Natural killer cell (primary cell): ENCODE data around the gene ARF1. TPM values are rescaled to one million over a fixed set of nuclear protein-coding genes. Genes with fewer than 3 reads are reported as not detected.

Experiments
- ATAC-seq, 3 donors: fragments of 150-1000 bp in 2 of 3; fragments of 200-7000 bp in 1 of 3; cut with Tn5 transposase; 1 replicate in 1 of 3; 2 replicates in 2 of 3; pipeline ENCODE4 v1.10.0; 2021; ENCODE audit warnings: mild to moderate bottlenecking in 2 of 3, moderate library complexity in 2 of 3
- DNase-seq, 2 donors: peaks; one replicate each; pipeline versions ENCODE4 v3.0.0 to v3.0.0-alpha.2; 2013 to 2021; ENCODE audit warnings: mixed read lengths in 1 of 2
- H3K27ac ChIP-seq: one replicate; pipeline ENCODE4 v1.5.1; 2013; ENCODE audit warnings: mild to moderate bottlenecking, low read length
- H3K27me3 ChIP-seq: one replicate; pipeline ENCODE4 v1.6.1; 2013; ENCODE audit warnings: low read length; ENCODE audit not compliant: control insufficient read depth, insufficient read depth
- H3K36me3 ChIP-seq: one replicate; pipeline ENCODE4 v1.6.1; 2013; ENCODE audit warnings: low read length; ENCODE audit not compliant: control insufficient read depth, insufficient read depth
- H3K4me1 ChIP-seq: one replicate; pipeline ENCODE4 v1.6.1; 2013; ENCODE audit warnings: low read length; ENCODE audit not compliant: control insufficient read depth, insufficient read depth
- H3K4me3 ChIP-seq: one replicate; pipeline ENCODE4 v1.5.1; 2013; ENCODE audit warnings: low read length
- H3K9me3 ChIP-seq: one replicate; pipeline ENCODE4 v1.6.1; 2013; ENCODE audit warnings: low read length; ENCODE audit not compliant: control insufficient read depth, insufficient read depth
- H3K27ac Mint-ChIP-seq, 2 donors: one replicate each; pipeline ENCODE4 v1.8.0; 2022; ENCODE audit warnings: mild to moderate bottlenecking in 2 of 2, mixed read lengths in 2 of 2, moderate library complexity in 1 of 2
- H3K27me3 Mint-ChIP-seq, 2 donors: one replicate each; pipeline ENCODE4 v1.8.0; 2022; ENCODE audit warnings: low read depth in 2 of 2, mixed read lengths in 2 of 2
- H3K36me3 Mint-ChIP-seq: one replicate; pipeline ENCODE4 v1.8.0; 2022; ENCODE audit warnings: mixed read lengths
- H3K4me1 Mint-ChIP-seq, 2 donors: one replicate each; pipeline ENCODE4 v1.8.0; 2022; ENCODE audit warnings: mixed read lengths in 2 of 2
- H3K4me3 Mint-ChIP-seq: one replicate; pipeline ENCODE4 v1.8.0; 2022; ENCODE audit warnings: mild to moderate bottlenecking, moderate library complexity, mixed read lengths
- H3K9me3 Mint-ChIP-seq, 2 donors: one replicate each; pipeline ENCODE4 v1.8.0; 2022; ENCODE audit warnings: mixed read lengths in 2 of 2
- WGBS: methylation state at CpG from one replicate; pipeline ENCODE4 v1.1.7; 2013; ENCODE audit warnings: missing lambda C conversion rate; ENCODE audit not compliant: insufficient coverage; 5-methylcytosine and 5-hydroxymethylcytosine counted together
- intact Hi-C: fragments of 100-400 bp; cut with micrococcal nuclease; formaldehyde crosslinking; loops from one replicate; pipeline ENCODE4 v1.14.2; 2022
- total RNA-seq, 4 donors: library from RNA; stranded (reverse); fragments of 120-200 nt in 1 of 4; gene quantifications; one replicate each; pipeline versions ENCODE4 v1.2.3 to v1.2.4, GENCODE V29; 2013 to 2022
- TF ChIP-seq, protein P1 (sequence below): fragments of 200-600 bp; IDR thresholded peaks from one replicate; pipeline ENCODE4 v1.8.0; 2022; ENCODE audit warnings: antibody characterized with exemption

Gene ARF1
- total RNA-seq, 3 donors from 2014 or later (not counting 1 experiment from before 2014, with no cell fraction given): 368 to 427 (median 424) TPM

DNA sequence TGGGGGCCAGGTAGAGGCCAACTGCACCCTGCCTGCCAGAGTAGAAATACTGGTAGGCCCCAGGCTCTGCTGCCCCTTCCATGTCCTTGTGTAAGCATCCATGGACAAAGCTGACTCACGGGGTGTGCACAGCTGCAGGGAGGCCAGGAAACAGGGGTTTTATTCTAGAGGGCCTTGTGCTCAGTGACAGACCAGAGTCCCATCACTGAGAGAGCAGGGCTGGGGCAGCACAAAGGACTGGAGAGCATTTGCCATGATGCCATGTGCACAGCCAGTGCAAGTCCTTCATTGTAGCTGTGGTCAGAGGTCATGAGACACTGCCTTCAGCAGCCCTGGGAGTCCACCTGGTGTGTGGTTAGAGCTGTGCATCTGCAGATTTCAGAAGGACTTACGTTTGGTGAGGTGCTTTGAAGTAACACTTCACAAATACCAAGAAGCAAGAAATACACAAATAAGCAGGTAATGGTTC is 8.1 kb downstream of the ARF1 start:
- Mint-ChIP-seq H3K27me3 (no peaks in the 10 kb centered on the region), H3K27ac (peak overlapping the region; percentile 92 to 94), H3K4me1 (peaks cover 83 to 84% of the 10 kb centered on the region in 2 donors), H3K36me3 (peaks cover 7% of the 10 kb centered on the region), H3K4me3 (peak overlapping the region; percentile 49), H3K9me3 (peaks cover 3 to 8% of the 10 kb centered on the region in 2 donors)
- ATAC-seq (peak in 1 of 3 donors; percentile 9), DNase-seq (no peak)
- 18% methylated on average over 1 of the region's 2 CpGs for WGBS
- Histone ChIP-seq H3K36me3 (peaks cover 9% of the 10 kb centered on the region), H3K9me3 (peaks cover 13% of the 10 kb centered on the region), H3K27ac (peak overlapping the region; percentile 58), H3K4me3 (no peak overlapping the region), H3K27me3 (no peaks in the 10 kb centered on the region), H3K4me1 (peaks cover 82% of the 10 kb centered on the region)
- intact Hi-C loops: no loop called here
- TF ChIP-seq, protein P1, sequence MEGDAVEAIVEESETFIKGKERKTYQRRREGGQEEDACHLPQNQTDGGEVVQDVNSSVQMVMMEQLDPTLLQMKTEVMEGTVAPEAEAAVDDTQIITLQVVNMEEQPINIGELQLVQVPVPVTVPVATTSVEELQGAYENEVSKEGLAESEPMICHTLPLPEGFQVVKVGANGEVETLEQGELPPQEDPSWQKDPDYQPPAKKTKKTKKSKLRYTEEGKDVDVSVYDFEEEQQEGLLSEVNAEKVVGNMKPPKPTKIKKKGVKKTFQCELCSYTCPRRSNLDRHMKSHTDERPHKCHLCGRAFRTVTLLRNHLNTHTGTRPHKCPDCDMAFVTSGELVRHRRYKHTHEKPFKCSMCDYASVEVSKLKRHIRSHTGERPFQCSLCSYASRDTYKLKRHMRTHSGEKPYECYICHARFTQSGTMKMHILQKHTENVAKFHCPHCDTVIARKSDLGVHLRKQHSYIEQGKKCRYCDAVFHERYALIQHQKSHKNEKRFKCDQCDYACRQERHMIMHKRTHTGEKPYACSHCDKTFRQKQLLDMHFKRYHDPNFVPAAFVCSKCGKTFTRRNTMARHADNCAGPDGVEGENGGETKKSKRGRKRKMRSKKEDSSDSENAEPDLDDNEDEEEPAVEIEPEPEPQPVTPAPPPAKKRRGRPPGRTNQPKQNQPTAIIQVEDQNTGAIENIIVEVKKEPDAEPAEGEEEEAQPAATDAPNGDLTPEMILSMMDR: no peak

DNA sequence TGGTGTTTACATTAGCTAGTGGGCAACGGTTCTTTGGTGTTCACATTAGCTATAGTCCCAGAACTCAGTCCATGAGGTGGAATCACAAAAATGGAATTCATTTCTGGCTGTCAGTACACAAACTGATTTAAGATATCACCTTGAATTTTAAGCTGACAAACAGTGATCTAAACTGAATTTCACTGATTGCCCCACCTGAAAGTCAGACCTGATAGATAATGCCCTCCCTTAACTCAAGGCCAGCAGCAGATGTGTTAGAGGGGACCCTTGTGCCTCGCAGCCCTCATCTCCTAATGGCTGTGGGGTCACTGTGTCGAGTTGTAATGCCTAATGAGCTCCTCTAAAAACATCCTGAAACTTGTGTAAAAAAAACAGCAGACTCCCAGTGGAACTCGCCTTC is 8.6 kb downstream of the ARF1 start:
- H3K27ac ChIP-seq: no peak overlapping the region
- Mint-ChIP-seq H3K36me3 (peaks cover 7% of the 10 kb centered on the region), H3K27me3 (no peaks in the 10 kb centered on the region), H3K4me1 (peaks cover 82 to 86% of the 10 kb centered on the region in 2 donors), H3K4me3 (peak overlapping the region; percentile 68), H3K9me3 (peaks cover 3 to 8% of the 10 kb centered on the region in 2 donors), H3K27ac (peak overlapping the region; percentile 92 to 94)
- peaks cover 80% of the 10 kb centered on the region for H3K4me1 ChIP-seq
- intact Hi-C loops: no loop called here
- WGBS: 80% methylated on average over 4 of the region's 4 CpGs
- no peaks in the 10 kb centered on the region for H3K27me3 ChIP-seq
- no peak overlapping the region for H3K4me3 ChIP-seq
- DNase-seq: no peak
- TF ChIP-seq, protein P1: no peak
- peaks cover 9% of the 10 kb centered on the region for H3K36me3 ChIP-seq
- no peak for ATAC-seq
- peaks cover 13% of the 10 kb centered on the region for H3K9me3 ChIP-seq

DNA sequence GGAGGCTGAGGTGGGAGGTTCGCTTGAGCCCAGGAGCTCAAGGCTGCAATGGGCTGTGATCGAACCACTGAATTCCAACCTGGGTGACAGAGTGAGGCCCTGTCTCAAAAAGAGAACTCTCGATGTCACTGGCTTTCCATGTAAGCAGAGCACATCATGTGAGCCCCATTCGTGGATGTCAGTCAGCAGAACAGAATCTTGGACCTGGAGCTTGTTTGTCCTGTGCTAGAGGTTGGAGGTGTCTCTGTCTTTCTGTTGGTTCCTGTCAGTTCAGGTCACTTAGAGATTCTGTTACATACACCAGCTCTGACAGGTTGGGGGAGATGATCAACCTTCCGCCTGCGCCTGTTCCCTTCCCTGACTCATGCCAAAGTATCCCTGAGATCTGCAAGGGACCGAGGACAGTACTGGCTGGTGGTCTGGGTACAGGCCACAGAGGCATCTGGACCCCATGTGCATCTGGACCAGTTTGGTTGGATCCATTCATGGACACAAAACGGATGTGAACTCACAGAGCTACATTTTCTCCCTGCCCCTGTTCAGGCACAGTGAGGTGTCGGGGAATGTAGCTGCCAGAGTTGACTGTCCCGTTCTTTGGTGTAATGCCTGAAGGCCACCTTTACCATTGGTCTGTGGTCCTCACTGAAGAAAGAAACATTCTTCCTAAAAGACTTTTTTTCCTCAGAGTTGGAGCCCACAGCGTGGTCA is 10.0 kb downstream of the ARF1 start:
- Mint-ChIP-seq H3K4me1 (peaks cover 72 to 77% of the 10 kb centered on the region in 2 donors), H3K4me3 (no peak overlapping the region), H3K36me3 (peaks cover 7% of the 10 kb centered on the region), H3K27me3 (no peaks in the 10 kb centered on the region), H3K9me3 (peaks cover 3 to 8% of the 10 kb centered on the region in 2 donors), H3K27ac (peak overlapping the region; percentile 92 to 94)
- H3K36me3 ChIP-seq: peaks cover 16% of the 10 kb centered on the region
- TF ChIP-seq, protein P1: no peak
- intact Hi-C loops: no loop called here
- 94% methylated on average over 11 of the region's 11 CpGs for WGBS
- H3K4me1 ChIP-seq: peaks cover 78% of the 10 kb centered on the region
- DNase-seq: no peak
- no peak for ATAC-seq
- H3K4me3 ChIP-seq: no peak overlapping the region
- no peak overlapping the region for H3K27ac ChIP-seq
- H3K9me3 ChIP-seq: peaks cover 13% of the 10 kb centered on the region
- no peaks in the 10 kb centered on the region for H3K27me3 ChIP-seq
